NK-92 treated with Interleukin-12 subunit alpha and Interleukin-12 subunit beta, amount 100 ng/mL, for 24 hours (cell line): ENCODE measurements around the gene GPHB5.
"Not testable (repeated sequence)": the region's sequence is repeated elsewhere in the genome, so short reads cannot be mapped to it uniquely, and the experiment has no call there.

Experiments used
- DNase-seq: peaks from one replicate; lab custom pipeline; 2025; lab: John Stamatoyannopoulos, UW

GPHB5 gene

GRCh38 chr14:63295231-63295685 lies 23.5 kb downstream of the GPHB5 start:
- DNase-seq, result no peak

GRCh38 chr14:63292805-63293204 lies 25.9 kb downstream of the GPHB5 start:
- no peak for DNase-seq

GRCh38 chr14:63290741-63291430 lies 27.8 kb downstream of the GPHB5 start:
- DNase-seq, result no peak

- DNase-seq, result no peak
Observed at GRCh38 chr14:63288853-63289252, 29.9 kb downstream of the GPHB5 start.

- DNase-seq, result no peak
Observed at GRCh38 chr14:63287666-63288483, 30.9 kb downstream of the GPHB5 start.

GRCh38 chr14:63286071-63286470 lies 32.7 kb downstream of the GPHB5 start:
- DNase-seq, result no peak

- DNase-seq, result no peak
Observed at GRCh38 chr14:63283884-63284248, 34.9 kb downstream of the GPHB5 start.

GRCh38 chr14:63282997-63283883 lies 35.5 kb downstream of the GPHB5 start:
- DNase-seq, result no peak

GRCh38 chr14:63279933-63280332 lies 38.8 kb downstream of the GPHB5 start:
- not testable (repeated sequence) for DNase-seq

- no peak for DNase-seq
Observed at GRCh38 chr14:63277591-63278183, 41.0 kb downstream of the GPHB5 start.

- no peak for DNase-seq
Observed at GRCh38 chr14:63276492-63277342, 42.0 kb downstream of the GPHB5 start.

GRCh38 chr14:63276016-63276415 lies 42.7 kb downstream of the GPHB5 start:
- DNase-seq, result no peak

GRCh38 chr14:63275611-63276010 lies 43.1 kb downstream of the GPHB5 start:
- DNase-seq, result no peak

- no peak for DNase-seq
Observed at GRCh38 chr14:63273717-63274655, 44.7 kb downstream of the GPHB5 start.

GRCh38 chr14:63273129-63273528 lies 45.6 kb downstream of the GPHB5 start:
- no peak for DNase-seq

GRCh38 chr14:63269561-63270225 lies 49.0 kb downstream of the GPHB5 start:
- no peak for DNase-seq

GRCh38 chr14:63268771-63269170 lies 50.0 kb downstream of the GPHB5 start:
- DNase-seq, result no peak

- DNase-seq, result no peak
Observed at GRCh38 chr14:63267171-63267570, 51.6 kb downstream of the GPHB5 start.

- no peak for DNase-seq
Observed at GRCh38 chr14:63266106-63266505, 52.6 kb downstream of the GPHB5 start.
